Panc1 (cell line): ENCODE measurements around the gene RAB14. TPM values are rescaled to one million over a fixed set of nuclear protein-coding genes. Genes with fewer than 3 reads are reported as not detected.

Experiments used
- ATAC-seq: fragments of 200-7000 bp; cut with Tn5 transposase; 2 replicates; pipeline ENCODE4 v1.9.1; 2020; ENCODE audit warnings: mild to moderate bottlenecking, moderate library complexity
- BruUV-seq: library from RNA; stranded (reverse); fragments of 400-500 nt; replicated peaks from 2 replicates; lab custom pipeline; 2021; lab: Mats Ljungman, UMichigan
- CTCF ChIA-PET: fragments of 300-600 bp; sonication (Branson Sonifier 250); formaldehyde crosslinking; loops from one replicate; lab custom pipeline; 2022; ENCODE audit warnings: antibody characterized with exemption; lab: Charles Lee
- POLR2A ChIA-PET: fragments of 300-600 bp; sonication (Branson Sonifier 250); formaldehyde crosslinking; loops from one replicate; lab custom pipeline; 2022; ENCODE audit warnings: antibody characterized with exemption; lab: Charles Lee
- DNase-seq: peaks from one replicate; pipeline ENCODE4 v3.0.0-alpha.2; 2010; ENCODE audit warnings: low read depth, low spot score
- H3K27ac ChIP-seq: 2 replicates; pipeline ENCODE4 v1.5.1; 2011; ENCODE audit warnings: mild to moderate bottlenecking, low read length, inconsistent platforms
- H3K27me3 ChIP-seq: fragments of 200-500 bp; sonication (Bioruptor generic); 2 replicates; pipeline ENCODE4 v1.6.0; 2014; ENCODE audit warnings: low read length, inconsistent platforms; ENCODE audit not compliant: control insufficient read depth, insufficient read depth
- H3K36me3 ChIP-seq: fragments of 200-500 bp; sonication (Bioruptor generic); 2 replicates; pipeline ENCODE4 v1.5.1; 2014; ENCODE audit warnings: inconsistent platforms, mild to moderate bottlenecking, low read length, moderate library complexity; ENCODE audit not compliant: control insufficient read depth, insufficient read depth
- H3K4me1 ChIP-seq: 2 replicates; pipeline ENCODE4 v1.5.1; 2011; ENCODE audit warnings: inconsistent platforms, mild to moderate bottlenecking, low read length, moderate library complexity; ENCODE audit not compliant: control insufficient read depth, insufficient read depth
- H3K4me3 ChIP-seq, 2 experiments: 2 replicates each; pipeline ENCODE4 v1.5.1; 2011 to 2012; ENCODE audit warnings: low read depth in 2 of 2, low read length in 2 of 2, mild to moderate bottlenecking in 2 of 2, inconsistent platforms in 1 of 2, moderate library complexity in 1 of 2
- H3K9me3 ChIP-seq: fragments of 200-500 bp; sonication (Bioruptor generic); 2 replicates; pipeline ENCODE4 v1.5.1; 2014; ENCODE audit warnings: low read depth, mild to moderate bottlenecking, inconsistent platforms, low read length, moderate library complexity; ENCODE audit not compliant: control insufficient read depth, insufficient read depth
- POLR2AphosphoS5 ChIP-seq: IDR thresholded peaks from 2 replicates; pipeline ENCODE4 v1.6.1; 2012; ENCODE audit warnings: mild to moderate bottlenecking, low read depth, low read length, moderate library complexity
- SIN3A ChIP-seq: IDR thresholded peaks from 2 replicates; pipeline ENCODE4 v1.6.1; 2012; ENCODE audit warnings: low read depth, mild to moderate bottlenecking, low read length, moderate library complexity, borderline replicate concordance; ENCODE audit not compliant: insufficient read depth
- TCF7L2 ChIP-seq: IDR thresholded peaks from 2 replicates; pipeline ENCODE4 v1.6.1; 2011; ENCODE audit warnings: mild to moderate bottlenecking, low read depth, low read length, inconsistent platforms
- in situ Hi-C: cut with HindIII; loops from 2 replicates; pipeline ENCODE4 v1.10.0; 2016; ENCODE audit warnings: low sequenced_read_pairs, low pct_unique_long_range_greater_than_20kb
- intact Hi-C: fragments of 100-400 bp; cut with micrococcal nuclease; formaldehyde crosslinking; loops from one replicate; pipeline ENCODE4 v1.10.0; 2022; ENCODE audit not compliant: unreplicated experiment
- total RNA-seq: library from RNA; stranded (reverse); gene quantifications from one replicate; pipeline ENCODE4 v1.2.1, GENCODE V29; 2021; ENCODE audit not compliant: unreplicated experiment
- TF ChIP-seq, protein P1 (sequence below), 2 experiments: IDR thresholded peaks; 2 replicates each; pipeline ENCODE4 v1.6.1; 2011 to 2012; ENCODE audit warnings: low read depth in 2 of 2, control low read depth in 1 of 2, low read length in 1 of 2, mild to moderate bottlenecking in 1 of 2, moderate library complexity in 1 of 2; ENCODE audit not compliant: insufficient read depth in 1 of 2
- TF ChIP-seq, protein P2 (sequence below): fragments of 450-650 bp; IDR thresholded peaks from 2 replicates; pipeline ENCODE4 v1.5.1; 2017; ENCODE audit warnings: mild to moderate bottlenecking

RAB14 gene
- total RNA-seq, 1 experiment from 2014 or later, result 42.7 TPM

DNA sequence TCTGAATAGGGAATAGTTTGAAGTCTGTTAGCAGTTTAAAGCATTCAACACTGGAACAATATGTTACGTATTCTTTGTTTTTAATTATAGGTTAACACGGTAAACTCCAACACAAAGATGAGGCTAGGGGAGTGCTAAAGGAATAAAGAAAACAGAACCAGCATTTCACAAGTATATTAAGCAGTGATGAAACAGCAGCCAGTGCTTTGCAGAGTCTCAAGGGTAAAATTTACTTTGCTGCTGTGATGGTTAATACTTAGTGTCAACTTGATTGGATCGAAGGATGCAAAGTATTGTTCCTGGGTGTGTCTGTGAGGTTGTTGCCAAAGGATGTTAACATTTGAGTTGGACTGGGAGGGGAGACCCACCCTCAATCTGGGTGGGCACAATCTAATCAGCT is 36.2 kb upstream of the RAB14 start:
- Histone ChIP-seq H3K4me3 (no peak overlapping the region), H3K27ac (no peak overlapping the region), H3K36me3 (no peaks in the 10 kb centered on the region), H3K9me3 (no peaks in the 10 kb centered on the region), H3K4me1 (no peaks in the 10 kb centered on the region), H3K27me3 (no peaks in the 10 kb centered on the region)
- TF ChIP-seq POLR2AphosphoS5, result no peak
- no TSS peak for BruUV-seq
- intact Hi-C loops, result no loop called here
- DNase-seq (no peak), ATAC-seq (no peak)
- in situ Hi-C loops, result no loop called here
- POLR2A ChIA-PET, result no interaction called here
- CTCF ChIA-PET, result no interaction called here

DNA sequence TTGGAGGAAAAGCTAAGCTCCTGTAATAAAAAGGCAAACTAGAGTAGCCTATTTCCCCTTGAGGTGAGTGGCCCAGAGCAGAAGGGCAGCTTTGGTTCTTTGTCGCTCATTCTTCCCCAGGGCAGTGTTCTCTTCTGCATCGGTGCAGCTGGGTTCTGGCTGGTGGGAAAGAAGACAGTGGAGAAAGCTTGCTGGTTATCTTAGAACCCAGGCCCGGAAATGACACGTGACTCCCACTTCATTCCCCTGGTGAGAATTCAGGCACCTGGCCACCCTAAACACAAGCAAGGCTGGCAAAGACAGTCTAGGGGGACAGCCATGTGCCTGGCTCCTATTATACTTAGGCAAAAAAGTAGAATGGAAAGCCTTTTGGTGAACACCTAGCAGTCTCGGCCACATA is 33.8 kb upstream of the RAB14 start:
- H3K9me3 ChIP-seq, result no peaks in the 10 kb centered on the region
- in situ Hi-C loops, result no loop called here
- no peaks in the 10 kb centered on the region for H3K36me3 ChIP-seq
- no peaks in the 10 kb centered on the region for H3K27me3 ChIP-seq
- DNase-seq (no peak), ATAC-seq (no peak)
- no peak for TF ChIP-seq POLR2AphosphoS5
- no peak for TF ChIP-seq SIN3A
- TF ChIP-seq, protein P1, sequence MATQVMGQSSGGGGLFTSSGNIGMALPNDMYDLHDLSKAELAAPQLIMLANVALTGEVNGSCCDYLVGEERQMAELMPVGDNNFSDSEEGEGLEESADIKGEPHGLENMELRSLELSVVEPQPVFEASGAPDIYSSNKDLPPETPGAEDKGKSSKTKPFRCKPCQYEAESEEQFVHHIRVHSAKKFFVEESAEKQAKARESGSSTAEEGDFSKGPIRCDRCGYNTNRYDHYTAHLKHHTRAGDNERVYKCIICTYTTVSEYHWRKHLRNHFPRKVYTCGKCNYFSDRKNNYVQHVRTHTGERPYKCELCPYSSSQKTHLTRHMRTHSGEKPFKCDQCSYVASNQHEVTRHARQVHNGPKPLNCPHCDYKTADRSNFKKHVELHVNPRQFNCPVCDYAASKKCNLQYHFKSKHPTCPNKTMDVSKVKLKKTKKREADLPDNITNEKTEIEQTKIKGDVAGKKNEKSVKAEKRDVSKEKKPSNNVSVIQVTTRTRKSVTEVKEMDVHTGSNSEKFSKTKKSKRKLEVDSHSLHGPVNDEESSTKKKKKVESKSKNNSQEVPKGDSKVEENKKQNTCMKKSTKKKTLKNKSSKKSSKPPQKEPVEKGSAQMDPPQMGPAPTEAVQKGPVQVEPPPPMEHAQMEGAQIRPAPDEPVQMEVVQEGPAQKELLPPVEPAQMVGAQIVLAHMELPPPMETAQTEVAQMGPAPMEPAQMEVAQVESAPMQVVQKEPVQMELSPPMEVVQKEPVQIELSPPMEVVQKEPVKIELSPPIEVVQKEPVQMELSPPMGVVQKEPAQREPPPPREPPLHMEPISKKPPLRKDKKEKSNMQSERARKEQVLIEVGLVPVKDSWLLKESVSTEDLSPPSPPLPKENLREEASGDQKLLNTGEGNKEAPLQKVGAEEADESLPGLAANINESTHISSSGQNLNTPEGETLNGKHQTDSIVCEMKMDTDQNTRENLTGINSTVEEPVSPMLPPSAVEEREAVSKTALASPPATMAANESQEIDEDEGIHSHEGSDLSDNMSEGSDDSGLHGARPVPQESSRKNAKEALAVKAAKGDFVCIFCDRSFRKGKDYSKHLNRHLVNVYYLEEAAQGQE (IDR thresholded peaks at IDR 0.05; ENCODE audit: insufficient read depth in 1 of 2, low read depth in 2 of 2, low read length in 1 of 2), result no peak
- TF ChIP-seq, protein P2, sequence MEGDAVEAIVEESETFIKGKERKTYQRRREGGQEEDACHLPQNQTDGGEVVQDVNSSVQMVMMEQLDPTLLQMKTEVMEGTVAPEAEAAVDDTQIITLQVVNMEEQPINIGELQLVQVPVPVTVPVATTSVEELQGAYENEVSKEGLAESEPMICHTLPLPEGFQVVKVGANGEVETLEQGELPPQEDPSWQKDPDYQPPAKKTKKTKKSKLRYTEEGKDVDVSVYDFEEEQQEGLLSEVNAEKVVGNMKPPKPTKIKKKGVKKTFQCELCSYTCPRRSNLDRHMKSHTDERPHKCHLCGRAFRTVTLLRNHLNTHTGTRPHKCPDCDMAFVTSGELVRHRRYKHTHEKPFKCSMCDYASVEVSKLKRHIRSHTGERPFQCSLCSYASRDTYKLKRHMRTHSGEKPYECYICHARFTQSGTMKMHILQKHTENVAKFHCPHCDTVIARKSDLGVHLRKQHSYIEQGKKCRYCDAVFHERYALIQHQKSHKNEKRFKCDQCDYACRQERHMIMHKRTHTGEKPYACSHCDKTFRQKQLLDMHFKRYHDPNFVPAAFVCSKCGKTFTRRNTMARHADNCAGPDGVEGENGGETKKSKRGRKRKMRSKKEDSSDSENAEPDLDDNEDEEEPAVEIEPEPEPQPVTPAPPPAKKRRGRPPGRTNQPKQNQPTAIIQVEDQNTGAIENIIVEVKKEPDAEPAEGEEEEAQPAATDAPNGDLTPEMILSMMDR, result no peak
- no peak for TF ChIP-seq TCF7L2
- ChIA-PET CTCF (interaction anchor here (0.6 kb wide), 1 partner anchor 403 kb away, joined by 5 read pairs; no protein-coding TSS in a partner anchor), POLR2A (no interaction called here)
- H3K27ac ChIP-seq, result no peak overlapping the region
- intact Hi-C loops, result no loop called here
- H3K4me3 ChIP-seq, result no peak overlapping the region
- BruUV-seq, result no TSS peak
- H3K4me1 ChIP-seq, result no peaks in the 10 kb centered on the region

DNA sequence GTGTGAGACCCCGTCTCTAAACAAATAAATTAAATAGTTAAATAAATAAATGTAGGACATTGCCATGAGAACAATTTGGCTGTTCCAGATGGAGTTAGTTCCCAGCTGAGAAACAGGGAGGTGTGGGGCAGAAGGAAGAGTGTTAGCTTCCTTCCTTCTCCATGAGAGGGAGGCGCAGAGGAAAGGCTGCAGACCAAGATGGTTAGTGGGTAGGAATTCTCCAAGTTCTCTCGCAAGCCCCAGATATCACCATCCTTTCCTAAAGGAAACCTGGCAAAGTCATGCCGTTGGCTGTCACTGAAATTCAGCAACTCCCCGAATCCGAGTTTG is 33.1 kb upstream of the RAB14 start:
- POLR2A ChIA-PET, result no interaction called here
- in situ Hi-C loops (no loop called here), intact Hi-C loops (no loop called here)
- no peaks in the 10 kb centered on the region for H3K4me1 ChIP-seq
- H3K36me3 ChIP-seq, result no peaks in the 10 kb centered on the region
- no peaks in the 10 kb centered on the region for H3K9me3 ChIP-seq
- TF ChIP-seq TCF7L2, result no peak
- TF ChIP-seq SIN3A, result no peak
- TF ChIP-seq, protein P2, result no peak
- TF ChIP-seq, protein P1 (IDR thresholded peaks at IDR 0.05; ENCODE audit: insufficient read depth in 1 of 2, low read depth in 2 of 2, low read length in 1 of 2), result no peak
- TF ChIP-seq POLR2AphosphoS5, result no peak
- DNase-seq, result no peak
- no peak for ATAC-seq
- BruUV-seq, result no TSS peak
- H3K27ac ChIP-seq, result no peak overlapping the region
- no peaks in the 10 kb centered on the region for H3K27me3 ChIP-seq
- CTCF ChIA-PET, result no interaction called here
- no peak overlapping the region for H3K4me3 ChIP-seq
